Measurements from ENCODE around the gene NPL.

Gene NPL

GRCh38 chr1:182875889-182876288, 86.3 kb downstream of the NPL start:
- no peak for DNase-seq

GRCh38 chr1:182877331-182877730, 87.8 kb downstream of the NPL start:
- no peak for DNase-seq

GRCh38 chr1:182877842-182878241, 88.3 kb downstream of the NPL start:
- no peak for DNase-seq

Measured in activated effector memory CD4-positive, alpha-beta T cell treated with Interleukin-2 at 50 U/mL for 16 hours (primary cell).